Measurements from ENCODE around the gene MPV17L. TPM values are rescaled to one million over a fixed set of nuclear protein-coding genes. Genes with fewer than 3 reads are reported as not detected.
"Not testable (repeated sequence)": the region's sequence is repeated elsewhere in the genome, so short reads cannot be mapped to it uniquely, and the experiment has no call there.

MPV17L gene
- total and polyA plus RNA-seq, 3 experiments from 2014 or later, result 0.17 to 0.71 (median 0.18) TPM

- Mint-ChIP-seq H3K27me3 (peaks cover 3 to 14% of the 10 kb centered on the region in 2 donors), H3K9me3 (peaks cover 5 to 10% (median 5%) of the 10 kb centered on the region in 5 donors), H3K27ac (no peak overlapping the region), H3K36me3 (peaks cover 0 to 13% (median 4%) of the 10 kb centered on the region in 3 donors), H3K4me1 (no peaks in the 10 kb centered on the region), H3K4me3 (no peak overlapping the region)
- Histone ChIP-seq H3K4me1 (ENCODE audit: insufficient read depth, low read length) (no peaks in the 10 kb centered on the region), H3K4me3 (ENCODE audit: low read length) (no peak overlapping the region), H3K27ac (ENCODE audit: low read depth, low read length) (no peak overlapping the region), H3K27me3 (ENCODE audit: insufficient read depth, low read length, poor library complexity, severe bottlenecking) (no peaks in the 10 kb centered on the region), H3K36me3 (ENCODE audit: insufficient read depth, low read length) (no peaks in the 10 kb centered on the region), H3K9me3 (ENCODE audit: low read length) (no peaks in the 10 kb centered on the region)
- DNase-seq, result no peak
- ChIA-PET POLR2A (no interaction called here), CTCF (interaction anchor here (2.0 kb wide), 1 partner anchor 19 kb away, joined by 4 read pairs; no protein-coding TSS in a partner anchor)
Observed at GRCh38 chr16:15445450-15445849, 49.9 kb downstream of the MPV17L start.

- H3K4me1 Mint-ChIP-seq, result no peaks in the 10 kb centered on the region
- no peak overlapping the region for H3K27ac Mint-ChIP-seq
- peaks cover 5 to 10% (median 5%) of the 10 kb centered on the region in 5 donors for H3K9me3 Mint-ChIP-seq
- H3K27me3 Mint-ChIP-seq, result peaks cover 3 to 11% of the 10 kb centered on the region in 2 donors
- Histone ChIP-seq H3K4me1 (ENCODE audit: insufficient read depth, low read length) (no peaks in the 10 kb centered on the region), H3K27ac (ENCODE audit: low read depth, low read length) (no peak overlapping the region), H3K9me3 (ENCODE audit: low read length) (no peaks in the 10 kb centered on the region), H3K4me3 (ENCODE audit: low read length) (no peak overlapping the region), H3K27me3 (ENCODE audit: insufficient read depth, low read length, poor library complexity, severe bottlenecking) (no peaks in the 10 kb centered on the region), H3K36me3 (ENCODE audit: insufficient read depth, low read length) (no peaks in the 10 kb centered on the region)
- no peak overlapping the region for H3K4me3 Mint-ChIP-seq
- ChIA-PET CTCF (no interaction called here), POLR2A (no interaction called here)
- peaks cover 0 to 13% (median 4%) of the 10 kb centered on the region in 3 donors for H3K36me3 Mint-ChIP-seq
- no peak for DNase-seq
Observed at GRCh38 chr16:15446901-15447300, 51.3 kb downstream of the MPV17L start.

- Mint-ChIP-seq H3K27ac (no peak overlapping the region), H3K4me1 (no peaks in the 10 kb centered on the region), H3K36me3 (peaks cover 0 to 4% (median 2%) of the 10 kb centered on the region in 3 donors), H3K27me3 (peaks cover 3 to 15% of the 10 kb centered on the region in 2 donors), H3K4me3 (no peak overlapping the region), H3K9me3 (peaks cover 0 to 3% (median 2%) of the 10 kb centered on the region in 5 donors)
- DNase-seq, result no peak
- Histone ChIP-seq H3K4me3 (ENCODE audit: low read length) (no peak overlapping the region), H3K36me3 (ENCODE audit: insufficient read depth, low read length) (no peaks in the 10 kb centered on the region), H3K4me1 (ENCODE audit: insufficient read depth, low read length) (no peaks in the 10 kb centered on the region), H3K9me3 (ENCODE audit: low read length) (no peaks in the 10 kb centered on the region), H3K27me3 (ENCODE audit: insufficient read depth, low read length, poor library complexity, severe bottlenecking) (no peaks in the 10 kb centered on the region), H3K27ac (ENCODE audit: low read depth, low read length) (no peak overlapping the region)
- ChIA-PET CTCF (no interaction called here), POLR2A (no interaction called here)
Observed at GRCh38 chr16:15450624-15451023, 55.1 kb downstream of the MPV17L start.

- Mint-ChIP-seq H3K9me3 (peaks cover 0 to under 1% (median 0%) of the 10 kb centered on the region in 5 donors), H3K4me1 (no peaks in the 10 kb centered on the region), H3K27ac (no peak overlapping the region), H3K36me3 (peaks cover 0 to 4% (median 2%) of the 10 kb centered on the region in 3 donors), H3K4me3 (no peak overlapping the region), H3K27me3 (peaks cover 3 to 14% of the 10 kb centered on the region in 2 donors)
- no peak for DNase-seq
- H3K4me3 ChIP-seq (ENCODE audit: low read length), result no peak overlapping the region
- no peaks in the 10 kb centered on the region for H3K36me3 ChIP-seq (ENCODE audit: insufficient read depth, low read length)
- H3K9me3 ChIP-seq (ENCODE audit: low read length), result no peaks in the 10 kb centered on the region
- no peaks in the 10 kb centered on the region for H3K4me1 ChIP-seq (ENCODE audit: insufficient read depth, low read length)
- ChIA-PET CTCF (no interaction called here), POLR2A (no interaction called here)
- no peaks in the 10 kb centered on the region for H3K27me3 ChIP-seq (ENCODE audit: insufficient read depth, low read length, poor library complexity, severe bottlenecking)
- H3K27ac ChIP-seq (ENCODE audit: low read depth, low read length), result no peak overlapping the region
Observed at GRCh38 chr16:15451098-15451731, 55.7 kb downstream of the MPV17L start.

GRCh38 chr16:15452246-15452855 lies 56.8 kb downstream of the MPV17L start:
- H3K4me3 Mint-ChIP-seq, result no peak overlapping the region
- H3K36me3 Mint-ChIP-seq, result peaks cover 0 to 3% (median 2%) of the 10 kb centered on the region in 3 donors
- CTCF ChIA-PET, result no interaction called here
- Histone ChIP-seq H3K36me3 (ENCODE audit: insufficient read depth, low read length) (no peaks in the 10 kb centered on the region), H3K27me3 (ENCODE audit: insufficient read depth, low read length, poor library complexity, severe bottlenecking) (no peaks in the 10 kb centered on the region), H3K4me3 (ENCODE audit: low read length) (no peak overlapping the region), H3K27ac (ENCODE audit: low read depth, low read length) (no peak overlapping the region), H3K9me3 (ENCODE audit: low read length) (no peaks in the 10 kb centered on the region), H3K4me1 (ENCODE audit: insufficient read depth, low read length) (no peaks in the 10 kb centered on the region)
- DNase-seq, result no peak
- H3K4me1 Mint-ChIP-seq, result no peaks in the 10 kb centered on the region
- POLR2A ChIA-PET, result no interaction called here
- H3K27ac Mint-ChIP-seq, result no peak overlapping the region
- no peaks in the 10 kb centered on the region for H3K9me3 Mint-ChIP-seq
- peaks cover 3 to 15% of the 10 kb centered on the region in 2 donors for H3K27me3 Mint-ChIP-seq

- H3K4me3 ChIP-seq (ENCODE audit: low read length); H3K4me1 ChIP-seq (ENCODE audit: insufficient read depth, low read length); H3K36me3 Mint-ChIP-seq; H3K36me3 ChIP-seq (ENCODE audit: insufficient read depth, low read length); H3K4me3 Mint-ChIP-seq; DNase-seq; CTCF ChIA-PET; H3K9me3 Mint-ChIP-seq; POLR2A ChIA-PET; H3K9me3 ChIP-seq (ENCODE audit: low read length); H3K27ac Mint-ChIP-seq; H3K27me3 ChIP-seq (ENCODE audit: insufficient read depth, low read length, poor library complexity, severe bottlenecking); H3K4me1 Mint-ChIP-seq; H3K27ac ChIP-seq (ENCODE audit: low read depth, low read length): not testable (repeated sequence)
- peaks cover 0 to 21% of the 10 kb centered on the region in 2 donors for H3K27me3 Mint-ChIP-seq
Observed at GRCh38 chr16:15453296-15453695, 57.7 kb downstream of the MPV17L start.

- H3K9me3 Mint-ChIP-seq; H3K9me3 ChIP-seq (ENCODE audit: low read length); H3K27ac ChIP-seq (ENCODE audit: low read depth, low read length); H3K27me3 ChIP-seq (ENCODE audit: insufficient read depth, low read length, poor library complexity, severe bottlenecking); H3K4me3 Mint-ChIP-seq; H3K36me3 Mint-ChIP-seq; H3K4me3 ChIP-seq (ENCODE audit: low read length); H3K36me3 ChIP-seq (ENCODE audit: insufficient read depth, low read length); H3K27ac Mint-ChIP-seq; H3K4me1 ChIP-seq (ENCODE audit: insufficient read depth, low read length); POLR2A ChIA-PET; DNase-seq; H3K4me1 Mint-ChIP-seq; CTCF ChIA-PET: not testable (repeated sequence)
- peaks cover 0 to 24% of the 10 kb centered on the region in 2 donors for H3K27me3 Mint-ChIP-seq
Observed at GRCh38 chr16:15454933-15455332, 59.4 kb downstream of the MPV17L start.

- H3K36me3 ChIP-seq (ENCODE audit: insufficient read depth, low read length), result no peaks in the 10 kb centered on the region
- H3K9me3 Mint-ChIP-seq, result no peaks in the 10 kb centered on the region
- H3K4me3 Mint-ChIP-seq, result no peak overlapping the region
- no peaks in the 10 kb centered on the region for H3K4me1 Mint-ChIP-seq
- H3K27me3 Mint-ChIP-seq, result peaks cover 0 to 29% of the 10 kb centered on the region in 2 donors
- H3K27ac Mint-ChIP-seq, result no peak overlapping the region
- no peak overlapping the region for H3K4me3 ChIP-seq (ENCODE audit: low read length)
- DNase-seq, result no peak
- H3K27me3 ChIP-seq (ENCODE audit: insufficient read depth, low read length, poor library complexity, severe bottlenecking), result no peaks in the 10 kb centered on the region
- ChIA-PET POLR2A (no interaction called here), CTCF (no interaction called here)
- H3K27ac ChIP-seq (ENCODE audit: low read depth, low read length), result no peak overlapping the region
- H3K9me3 ChIP-seq (ENCODE audit: low read length), result no peaks in the 10 kb centered on the region
- no peaks in the 10 kb centered on the region for H3K4me1 ChIP-seq (ENCODE audit: insufficient read depth, low read length)
- no peaks in the 10 kb centered on the region for H3K36me3 Mint-ChIP-seq
Observed at GRCh38 chr16:15457400-15457799, 61.8 kb downstream of the MPV17L start.
